Measurements from ENCODE around the gene HK2. TPM values are rescaled to one million over a fixed set of nuclear protein-coding genes. Genes with fewer than 3 reads are reported as not detected.

HK2 gene
- total RNA-seq, 3 donors from 2014 or later = 181 to 317 (median 281) TPM

DNA sequence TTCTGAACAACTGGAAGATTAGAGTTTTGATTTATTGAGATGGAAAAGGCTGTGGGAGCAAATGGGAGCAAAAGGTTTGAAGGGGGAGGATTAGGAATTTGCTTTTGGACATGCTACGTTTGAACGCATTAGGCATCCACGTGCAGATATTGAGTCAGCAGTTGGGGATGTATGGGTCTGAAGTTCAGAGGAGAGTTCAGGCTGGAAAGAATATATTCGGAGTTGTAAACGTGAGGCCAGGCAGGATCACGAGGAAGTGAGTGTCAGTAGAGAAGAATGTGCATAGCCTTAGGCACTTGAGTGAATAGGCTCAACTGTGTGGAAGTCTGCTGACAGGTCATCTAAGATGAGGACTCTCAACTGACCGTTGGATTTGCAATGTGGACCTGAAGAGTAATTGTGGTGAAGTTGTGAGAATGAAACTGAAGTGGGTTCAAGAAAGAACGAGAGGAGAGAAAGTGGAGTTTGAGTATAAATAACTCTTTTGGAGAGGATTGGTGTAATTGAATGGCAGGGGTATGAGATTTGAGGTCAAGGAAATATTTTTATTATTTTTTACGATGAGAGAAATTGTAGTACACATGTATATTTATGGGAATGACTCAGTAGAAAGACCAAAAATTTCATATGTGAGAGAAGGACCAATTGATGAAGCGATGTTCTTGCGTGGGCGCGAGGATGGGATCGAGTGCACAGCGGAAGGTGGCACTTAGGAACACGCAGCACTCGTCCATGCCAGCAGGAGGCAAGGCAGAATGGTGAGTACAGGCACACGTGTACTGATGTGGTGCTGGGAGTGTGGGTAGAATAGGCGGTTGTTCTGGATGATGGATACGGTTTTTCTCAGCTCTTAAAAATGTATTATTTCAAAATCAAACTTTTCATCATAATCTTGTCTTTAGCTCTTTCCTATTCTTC, 84.0 kb downstream of the HK2 start:
- Histone ChIP-seq H3K9me3 (no peaks in the 10 kb centered on the region), H3K4me3 (no peak overlapping the region), H3K36me3 (ENCODE audit: low read depth) (no peaks in the 10 kb centered on the region), H3K4me1 (ENCODE audit: low read depth) (no peaks in the 10 kb centered on the region)
- TF ChIP-seq, protein P1, sequence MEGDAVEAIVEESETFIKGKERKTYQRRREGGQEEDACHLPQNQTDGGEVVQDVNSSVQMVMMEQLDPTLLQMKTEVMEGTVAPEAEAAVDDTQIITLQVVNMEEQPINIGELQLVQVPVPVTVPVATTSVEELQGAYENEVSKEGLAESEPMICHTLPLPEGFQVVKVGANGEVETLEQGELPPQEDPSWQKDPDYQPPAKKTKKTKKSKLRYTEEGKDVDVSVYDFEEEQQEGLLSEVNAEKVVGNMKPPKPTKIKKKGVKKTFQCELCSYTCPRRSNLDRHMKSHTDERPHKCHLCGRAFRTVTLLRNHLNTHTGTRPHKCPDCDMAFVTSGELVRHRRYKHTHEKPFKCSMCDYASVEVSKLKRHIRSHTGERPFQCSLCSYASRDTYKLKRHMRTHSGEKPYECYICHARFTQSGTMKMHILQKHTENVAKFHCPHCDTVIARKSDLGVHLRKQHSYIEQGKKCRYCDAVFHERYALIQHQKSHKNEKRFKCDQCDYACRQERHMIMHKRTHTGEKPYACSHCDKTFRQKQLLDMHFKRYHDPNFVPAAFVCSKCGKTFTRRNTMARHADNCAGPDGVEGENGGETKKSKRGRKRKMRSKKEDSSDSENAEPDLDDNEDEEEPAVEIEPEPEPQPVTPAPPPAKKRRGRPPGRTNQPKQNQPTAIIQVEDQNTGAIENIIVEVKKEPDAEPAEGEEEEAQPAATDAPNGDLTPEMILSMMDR (IDR thresholded peaks at IDR 0.05) = no peak
- ATAC-seq = peak; percentile 63
- no peak for DNase-seq
- intact Hi-C loops (cut with DNase I, micrococcal nuclease) = loop anchor here in 1 of 2 donors (10.0 kb wide), 1 partner anchor 147 kb away; no protein-coding TSS in a partner anchor

DNA sequence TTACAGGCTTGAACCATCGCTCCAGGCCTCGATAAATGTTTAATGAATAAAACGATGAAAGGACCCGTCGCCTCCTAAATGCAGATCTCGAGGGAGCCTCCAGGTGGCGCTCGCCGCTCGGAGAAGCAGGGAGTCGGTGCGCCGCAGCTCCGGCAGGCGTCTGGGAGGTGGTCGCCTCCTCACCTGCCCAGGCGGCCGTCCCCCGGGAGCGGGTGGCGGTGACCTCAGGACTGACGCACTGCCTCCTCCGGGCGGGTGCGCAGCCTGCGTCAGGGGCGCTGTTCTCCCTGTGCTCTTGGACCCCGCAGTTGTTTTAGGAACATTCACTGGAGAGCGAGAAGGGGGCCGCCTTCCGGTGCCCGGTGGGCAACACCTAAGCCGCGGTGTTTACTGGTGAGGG, 85.9 kb downstream of the HK2 start:
- Histone ChIP-seq H3K9me3 (no peaks in the 10 kb centered on the region), H3K4me3 (no peak overlapping the region), H3K4me1 (ENCODE audit: low read depth) (no peaks in the 10 kb centered on the region), H3K36me3 (ENCODE audit: low read depth) (no peaks in the 10 kb centered on the region)
- intact Hi-C loops (cut with DNase I, micrococcal nuclease) = loop anchor here (5.0 to 10.0 kb wide), 3 partner anchors 145 to 485 kb away; no protein-coding TSS in a partner anchor
- ATAC-seq (peak; percentile 80), DNase-seq (peak; percentile 70 to 81 (median 72))
- TF ChIP-seq, protein P1 (IDR thresholded peaks at IDR 0.05) = peak; percentile 68

DNA sequence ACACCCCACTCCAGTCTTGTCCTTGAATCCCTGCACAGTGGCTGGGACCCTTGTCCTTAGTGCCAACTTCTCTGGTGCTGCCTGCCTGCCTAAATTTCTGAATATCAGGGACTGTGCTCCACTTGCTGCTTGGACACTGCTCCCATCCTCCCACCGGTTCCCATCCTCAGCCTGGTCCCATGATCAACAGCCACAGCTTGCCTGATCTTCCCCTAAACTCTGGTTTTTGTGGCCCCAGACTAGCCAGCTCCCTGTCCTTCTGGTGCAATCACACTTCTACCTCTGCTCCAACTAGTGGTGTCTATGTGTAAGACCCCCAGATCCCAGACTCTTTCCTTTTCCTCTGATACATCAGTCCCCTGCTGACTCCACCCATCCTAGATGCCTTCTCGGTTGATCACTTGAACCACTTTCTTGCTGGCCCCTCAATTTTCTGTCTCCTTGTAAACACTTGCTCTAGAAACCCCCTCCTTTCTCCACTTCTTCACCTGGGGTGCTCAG, 87.4 kb downstream of the HK2 start:
- Histone ChIP-seq H3K9me3 (no peaks in the 10 kb centered on the region), H3K36me3 (ENCODE audit: low read depth) (no peaks in the 10 kb centered on the region), H3K4me1 (ENCODE audit: low read depth) (no peaks in the 10 kb centered on the region), H3K4me3 (no peak overlapping the region)
- intact Hi-C loops (cut with DNase I, micrococcal nuclease) = loop anchor here (5.0 to 10.0 kb wide), 2 partner anchors 481 to 484 kb away; no protein-coding TSS in a partner anchor
- ATAC-seq (no peak), DNase-seq (no peak)
- TF ChIP-seq, protein P1 (IDR thresholded peaks at IDR 0.05) = no peak

DNA sequence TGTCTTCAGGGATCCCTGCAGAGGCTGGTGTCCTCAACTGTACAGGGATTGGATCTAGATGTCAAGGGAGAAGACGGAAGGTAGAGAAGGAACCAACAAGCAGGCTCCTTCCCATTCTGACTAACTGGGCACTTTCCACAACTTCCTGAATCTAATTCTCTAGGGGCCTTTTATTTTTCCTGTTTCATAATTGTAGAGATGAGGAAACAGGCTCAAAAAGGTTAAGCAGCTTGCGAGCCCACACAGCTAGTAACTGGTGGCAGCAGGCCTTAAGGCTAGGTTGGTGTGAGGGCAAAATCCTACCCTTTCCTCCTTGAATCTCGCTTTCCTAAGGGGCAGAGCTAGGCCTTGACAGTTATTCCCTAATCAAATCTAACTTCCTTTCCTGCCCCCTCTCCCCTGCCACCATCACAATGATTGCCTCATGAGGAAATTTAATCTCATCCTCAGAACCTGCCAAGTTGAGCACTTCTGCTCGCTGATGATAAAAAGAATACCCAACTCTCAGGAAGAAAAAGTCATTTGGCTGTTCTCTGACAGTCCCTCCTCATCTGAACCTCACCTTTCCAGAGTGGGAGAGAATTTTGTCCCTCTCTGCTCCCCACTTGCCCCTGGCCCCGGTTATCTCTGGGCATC, 88.8 kb downstream of the HK2 start:
- intact Hi-C loops (cut with DNase I, micrococcal nuclease) = loop anchor here (5.0 to 10.0 kb wide), 2 partner anchors 480 to 482 kb away; no protein-coding TSS in a partner anchor
- ATAC-seq (no peak), DNase-seq (no peak)
- Histone ChIP-seq H3K4me1 (ENCODE audit: low read depth) (no peaks in the 10 kb centered on the region), H3K9me3 (no peaks in the 10 kb centered on the region), H3K4me3 (no peak overlapping the region), H3K36me3 (ENCODE audit: low read depth) (no peaks in the 10 kb centered on the region)
- TF ChIP-seq, protein P1 (IDR thresholded peaks at IDR 0.05) = no peak

DNA sequence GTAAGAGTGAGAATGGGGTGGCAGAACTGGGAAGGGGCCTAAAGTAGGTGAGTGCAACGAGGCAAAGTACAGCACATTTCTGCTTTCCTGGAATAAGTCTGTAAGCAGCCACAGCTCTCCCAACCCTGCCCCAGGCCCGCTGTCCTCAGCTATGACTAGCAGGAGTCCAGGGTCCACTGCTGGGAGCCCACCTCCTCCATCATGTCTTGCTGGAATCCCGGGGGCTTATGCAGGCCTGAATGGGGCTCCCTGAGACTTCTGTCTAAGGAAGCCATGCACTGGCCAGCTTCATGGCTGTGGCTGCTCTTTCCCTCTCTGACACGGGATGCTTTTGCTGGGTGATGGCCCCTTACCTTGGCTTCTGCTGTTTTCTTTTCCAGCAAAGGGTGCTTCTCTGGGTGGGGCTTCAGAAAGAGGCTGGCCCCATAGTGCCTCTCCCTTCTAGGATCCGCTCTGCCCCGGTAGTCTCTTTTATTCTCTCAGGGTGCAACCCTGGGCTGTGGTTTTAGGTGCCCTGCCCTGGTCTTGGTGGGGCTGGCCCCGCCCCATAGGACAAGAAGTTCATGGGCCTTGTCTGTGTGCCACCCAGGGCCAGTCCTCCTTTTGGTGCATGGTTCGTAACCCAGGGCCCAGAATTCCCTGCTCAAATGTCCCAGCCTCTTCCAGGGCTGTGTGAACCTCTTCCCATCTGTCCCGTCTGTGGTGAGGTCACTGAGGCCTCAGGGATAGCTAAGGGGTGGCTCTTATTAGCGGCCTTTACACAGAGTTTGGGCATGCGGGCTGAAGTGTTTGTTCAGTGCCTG, 90.7 kb downstream of the HK2 start:
- ATAC-seq (no peak), DNase-seq (no peak)
- Histone ChIP-seq H3K4me1 (ENCODE audit: low read depth) (no peaks in the 10 kb centered on the region), H3K4me3 (no peak overlapping the region), H3K9me3 (no peaks in the 10 kb centered on the region), H3K36me3 (ENCODE audit: low read depth) (no peaks in the 10 kb centered on the region)
- TF ChIP-seq, protein P1 (IDR thresholded peaks at IDR 0.05) = no peak
- intact Hi-C loops (cut with DNase I, micrococcal nuclease) = loop anchor here (5.0 to 10.0 kb wide), 2 partner anchors 478 to 480 kb away; no protein-coding TSS in a partner anchor
